Adipocyte (in vitro differentiated cells): ENCODE results near the gene ANKRD11.

Source experiments
- DNase-seq: peaks from one replicate; pipeline ENCODE4 v3.0.0-alpha.2; 2015; ENCODE audit warnings: low read depth
- H3K27me3 ChIP-seq: replicated peaks from 2 replicates; pipeline ENCODE4 v1.7.0; 2013; ENCODE audit warnings: mild to moderate bottlenecking, low read length, moderate library complexity; ENCODE audit not compliant: control insufficient read depth, insufficient read depth
- H3K36me3 ChIP-seq: 2 replicates; pipeline ENCODE4 v1.7.0; 2013; ENCODE audit warnings: low read length, mild to moderate bottlenecking, moderate library complexity; ENCODE audit not compliant: control insufficient read depth, insufficient read depth, severe bottlenecking
- H3K4me1 ChIP-seq: 2 replicates; pipeline ENCODE4 v1.7.0; 2013; ENCODE audit warnings: mild to moderate bottlenecking, low read length, moderate library complexity; ENCODE audit not compliant: control insufficient read depth, insufficient read depth
- H3K4me3 ChIP-seq: 2 replicates; pipeline ENCODE4 v1.7.0; 2013; ENCODE audit warnings: mild to moderate bottlenecking, low read length, moderate library complexity
- H3K9ac ChIP-seq: 2 replicates; pipeline ENCODE4 v1.7.0; 2013; ENCODE audit warnings: mild to moderate bottlenecking, low read length, moderate library complexity
- H3K9me3 ChIP-seq: 2 replicates; pipeline ENCODE4 v1.7.0; 2013; ENCODE audit warnings: mild to moderate bottlenecking, low read length, moderate library complexity; ENCODE audit not compliant: control insufficient read depth

Gene ANKRD11

GRCh38 chr16:89222931-89223330 is 267.4 kb downstream of the ANKRD11 start:
- H3K9me3 ChIP-seq, result peaks cover 16% of the 10 kb centered on the region
- no peak overlapping the region for H3K4me3 ChIP-seq
- no peaks in the 10 kb centered on the region for H3K27me3 ChIP-seq
- H3K36me3 ChIP-seq, result peaks cover 69% of the 10 kb centered on the region
- H3K9ac ChIP-seq, result no peak overlapping the region
- peaks cover 8% of the 10 kb centered on the region for H3K4me1 ChIP-seq
- no peak for DNase-seq

- no peak for DNase-seq
- Histone ChIP-seq H3K4me3 (no peak overlapping the region), H3K4me1 (peaks cover 11% of the 10 kb centered on the region), H3K9me3 (peaks cover 3% of the 10 kb centered on the region), H3K9ac (no peak overlapping the region), H3K36me3 (peaks cover 56% of the 10 kb centered on the region), H3K27me3 (no peaks in the 10 kb centered on the region)
Observed at GRCh38 chr16:89221604-89222003, 268.8 kb downstream of the ANKRD11 start.

GRCh38 chr16:89219365-89219764 is 271.0 kb downstream of the ANKRD11 start:
- DNase-seq, result no peak
- Histone ChIP-seq H3K36me3 (peaks cover 34% of the 10 kb centered on the region), H3K9me3 (no peaks in the 10 kb centered on the region), H3K27me3 (no peaks in the 10 kb centered on the region), H3K4me1 (peaks cover 18% of the 10 kb centered on the region), H3K9ac (peak overlapping the region; percentile 4), H3K4me3 (no peak overlapping the region)
